Fibroblast of lung (primary cell): ENCODE data around the gene KCTD10. TPM values are rescaled to one million over a fixed set of nuclear protein-coding genes. Genes with fewer than 3 reads are reported as not detected.

Source experiments
- DNase-seq, 2 donors: peaks; one replicate each; pipeline versions ENCODE4 v3.0.0 to v3.0.0-alpha.2; 2010; ENCODE audit warnings: low read depth in 2 of 2
- H2AFZ ChIP-seq: 2 replicates; pipeline ENCODE4 v1.5.1; 2012; ENCODE audit warnings: low read length, control low read depth, inconsistent platforms
- H3K27ac ChIP-seq: 2 replicates; pipeline ENCODE4 v1.5.1; 2011; ENCODE audit warnings: low read length, control low read depth; ENCODE audit not compliant: insufficient read depth
- H3K27me3 ChIP-seq: 2 replicates; pipeline ENCODE4 v1.5.1; 2011; ENCODE audit warnings: mild to moderate bottlenecking, low read length; ENCODE audit not compliant: control insufficient read depth, insufficient read depth
- H3K36me3 ChIP-seq: 2 replicates; pipeline ENCODE4 v1.5.1; 2011; ENCODE audit warnings: low read length; ENCODE audit not compliant: control insufficient read depth, insufficient read depth
- H3K4me1 ChIP-seq: 2 replicates; pipeline ENCODE4 v1.5.1; 2011; ENCODE audit warnings: low read length; ENCODE audit not compliant: control insufficient read depth, insufficient read depth; ENCODE audit errors: extremely low read depth
- H3K4me2 ChIP-seq: 2 replicates; pipeline ENCODE4 v1.5.1; 2011; ENCODE audit warnings: low read length, control low read depth; ENCODE audit not compliant: insufficient read depth; ENCODE audit errors: extremely low read depth
- H3K4me3 ChIP-seq, 4 experiments: fragments of 200-600 bp in 1 of 4; sonication (generic) in 1 of 4; replicated peaks in 1 of 4; 2 replicates each; pipeline ENCODE4 v1.5.1; 2011 to 2016; ENCODE audit warnings: low read length in 4 of 4, low read depth in 3 of 4, mild to moderate bottlenecking in 3 of 4, control low read depth in 2 of 4, inconsistent platforms in 1 of 4, mixed read lengths in 1 of 4; ENCODE audit not compliant: insufficient read depth in 1 of 4; ENCODE audit errors: control extremely low read depth in 1 of 4
- H3K79me2 ChIP-seq: 2 replicates; pipeline ENCODE4 v1.5.1; 2012; ENCODE audit warnings: mild to moderate bottlenecking, low read length, inconsistent platforms; ENCODE audit not compliant: control insufficient read depth, insufficient read depth
- H3K9ac ChIP-seq: 2 replicates; pipeline ENCODE4 v1.5.1; 2011; ENCODE audit warnings: mild to moderate bottlenecking, low read length, control low read depth; ENCODE audit not compliant: insufficient read depth
- H3K9me3 ChIP-seq: 2 replicates; pipeline ENCODE4 v1.5.1; 2012; ENCODE audit warnings: low read depth, low read length; ENCODE audit not compliant: control insufficient read depth, insufficient read depth
- H4K20me1 ChIP-seq: 2 replicates; pipeline ENCODE4 v1.5.1; 2011; ENCODE audit warnings: low read length; ENCODE audit not compliant: control insufficient read depth, insufficient read depth; ENCODE audit errors: extremely low read depth
- CTCF ChIP-seq, 2 donors: IDR thresholded peaks in 1 of 2; conservative IDR thresholded peaks in 1 of 2; 1 replicate in 1 of 2; 2 replicates in 1 of 2; pipeline ENCODE4 v1.5.1; 2011 to 2012; ENCODE audit warnings: low read length in 2 of 2, control low read depth in 1 of 2, inconsistent platforms in 1 of 2, low read depth in 1 of 2, mild to moderate bottlenecking in 1 of 2
- EZH2 ChIP-seq: IDR thresholded peaks from 2 replicates; pipeline ENCODE4 v1.5.1; 2012; ENCODE audit warnings: low read length, control low read depth, mild to moderate bottlenecking; ENCODE audit errors: missing control alignments
- polyA plus RNA-seq, 2 donors: library from polyadenylated mRNA; depleted of rRNA in 1 of 2; stranded (reverse) in 1 of 2; unstranded in 1 of 2; fragments of >200 nt; gene quantifications; 2 replicates each; pipeline ENCODE4 v1.2.1, GENCODE V29; 2011 to 2012; ENCODE audit warnings: missing spikeins in 1 of 2
- total RNA-seq: library from RNA; depleted of rRNA; stranded (reverse); fragments of >200 nt; gene quantifications from 2 replicates; pipeline ENCODE4 v1.2.1, GENCODE V29; 2014

KCTD10 gene
- total and polyA plus RNA-seq, 2 donors (not counting 1 experiment from before 2014, with no cell fraction given) = 106 to 190 TPM

GRCh38 chr12:109489955-109490565 lies 13.0 kb upstream of the KCTD10 start:
- no peaks in the 10 kb centered on the region for H4K20me1 ChIP-seq
- H3K4me3 ChIP-seq = no peak overlapping the region
- no peaks in the 10 kb centered on the region for H3K9me3 ChIP-seq
- no peak overlapping the region for H3K9ac ChIP-seq
- no peak overlapping the region for H2AFZ ChIP-seq
- no peak for DNase-seq
- H3K4me1 ChIP-seq = no peaks in the 10 kb centered on the region
- no peak overlapping the region for H3K27ac ChIP-seq
- no peak overlapping the region for H3K4me2 ChIP-seq
- H3K27me3 ChIP-seq = no peaks in the 10 kb centered on the region
- no peaks in the 10 kb centered on the region for H3K79me2 ChIP-seq
- no peak for TF ChIP-seq CTCF (conservative IDR thresholded peaks at IDR 0.05 in 1 of 2, IDR thresholded peaks at IDR 0.05 in 1 of 2; ENCODE audit: low read depth in 1 of 2, low read length in 2 of 2)
- TF ChIP-seq EZH2 = no peak
- peaks cover 26% of the 10 kb centered on the region for H3K36me3 ChIP-seq

DNA sequence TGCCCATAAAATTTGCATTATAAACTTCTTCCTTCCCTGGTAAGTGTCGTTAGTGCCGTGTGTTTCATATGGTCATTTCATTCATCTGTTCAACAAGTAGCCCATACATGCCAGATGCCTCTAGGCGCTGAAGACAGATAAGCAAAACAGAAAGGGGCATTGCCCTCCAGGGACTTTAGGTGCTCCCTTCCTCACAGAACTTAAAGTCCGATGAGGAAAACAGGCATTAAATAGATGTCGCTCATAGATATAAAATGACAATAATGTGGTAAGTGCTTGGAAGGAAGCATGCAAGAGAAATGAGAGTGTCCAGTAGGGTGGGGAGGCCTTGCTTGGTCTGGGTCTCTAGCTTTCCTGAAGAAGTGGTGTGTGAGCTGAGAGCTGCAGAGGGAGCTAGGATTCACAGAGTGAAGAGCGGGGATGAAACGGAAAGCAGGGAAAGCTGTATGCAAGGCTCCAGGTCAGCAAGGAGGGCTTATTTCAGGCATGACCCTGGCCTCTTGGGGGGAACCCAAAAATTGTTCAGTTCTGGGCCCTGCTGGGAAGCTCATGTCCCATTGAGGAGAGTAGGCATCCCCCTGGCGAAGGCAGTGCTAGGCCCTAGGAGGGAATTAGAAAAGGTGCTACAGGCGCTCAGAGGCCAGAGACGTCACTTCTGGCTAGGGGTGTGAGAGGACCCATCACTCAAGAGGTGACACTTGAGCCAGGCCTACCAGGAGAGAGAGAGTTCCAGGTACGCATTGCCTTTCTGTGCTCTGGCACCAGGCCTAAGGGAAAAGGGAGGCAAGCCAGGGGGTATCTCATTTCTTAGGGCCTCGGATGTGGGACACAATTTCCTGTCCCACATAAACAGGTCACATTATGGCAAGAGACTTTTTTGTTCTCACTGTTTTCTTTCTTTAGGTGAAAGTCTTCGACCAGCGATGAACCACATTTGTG lies 12.2 kb upstream of the KCTD10 start:
- Histone ChIP-seq H4K20me1 (no peaks in the 10 kb centered on the region), H3K79me2 (no peaks in the 10 kb centered on the region), H3K4me2 (no peak overlapping the region), H3K9me3 (no peaks in the 10 kb centered on the region), H3K27me3 (no peaks in the 10 kb centered on the region), H3K4me1 (no peaks in the 10 kb centered on the region), H2AFZ (no peak overlapping the region), H3K36me3 (peaks cover 28% of the 10 kb centered on the region), H3K27ac (no peak overlapping the region), H3K9ac (no peak overlapping the region), H3K4me3 (no peak overlapping the region)
- no peak for DNase-seq
- TF ChIP-seq CTCF (conservative IDR thresholded peaks at IDR 0.05 in 1 of 2, IDR thresholded peaks at IDR 0.05 in 1 of 2; ENCODE audit: low read depth in 1 of 2, low read length in 2 of 2) = no peak
- no peak for TF ChIP-seq EZH2

GRCh38 chr12:109488051-109488665 lies 11.1 kb upstream of the KCTD10 start:
- H4K20me1 ChIP-seq = no peaks in the 10 kb centered on the region
- no peaks in the 10 kb centered on the region for H3K4me1 ChIP-seq
- H3K9me3 ChIP-seq = no peaks in the 10 kb centered on the region
- no peaks in the 10 kb centered on the region for H3K79me2 ChIP-seq
- DNase-seq = no peak
- no peak overlapping the region for H3K27ac ChIP-seq
- H3K4me2 ChIP-seq = no peak overlapping the region
- H3K4me3 ChIP-seq = no peak overlapping the region
- H2AFZ ChIP-seq = no peak overlapping the region
- peaks cover 28% of the 10 kb centered on the region for H3K36me3 ChIP-seq
- no peak for TF ChIP-seq CTCF (conservative IDR thresholded peaks at IDR 0.05 in 1 of 2, IDR thresholded peaks at IDR 0.05 in 1 of 2; ENCODE audit: low read depth in 1 of 2, low read length in 2 of 2)
- TF ChIP-seq EZH2 = no peak
- no peak overlapping the region for H3K9ac ChIP-seq
- no peaks in the 10 kb centered on the region for H3K27me3 ChIP-seq
